T follicular helper cell (primary cell): ENCODE measurements around the gene MCCD1.

ENCODE experiments used
- DNase-seq: peaks from one replicate; pipeline ENCODE4 v3.0.0-alpha.2; 2020; ENCODE audit warnings: low read depth

MCCD1 gene

GRCh38 chr6:31569861-31570536, 41.2 kb downstream of the MCCD1 start:
- no peak for DNase-seq

- DNase-seq: peak; percentile 64
Measured at GRCh38 chr6:31572041-31572911, 43.5 kb downstream of the MCCD1 start, which contains the start of gene LTA. LTA (plus strand) TSS chr6:31572289; CDS start chr6:31572743, 454 bp downstream.

- no peak for DNase-seq
Measured at GRCh38 chr6:31573239-31574105, 44.7 kb downstream of the MCCD1 start.

- DNase-seq: no peak
Measured at GRCh38 chr6:31574106-31575061, 45.6 kb downstream of the MCCD1 start.

- DNase-seq: peak; percentile 71
Measured at GRCh38 chr6:31575335-31575901, 46.7 kb downstream of the MCCD1 start, which contains the start of gene TNF. TNF (plus strand) TSS chr6:31575565; CDS start chr6:31575742, 177 bp downstream.

- no peak for DNase-seq
Measured at GRCh38 chr6:31575952-31576685, 47.4 kb downstream of the MCCD1 start.

- no peak for DNase-seq
Measured at GRCh38 chr6:31576897-31577578, 48.3 kb downstream of the MCCD1 start.

GRCh38 chr6:31577579-31577966, 48.8 kb downstream of the MCCD1 start:
- DNase-seq: no peak

GRCh38 chr6:31578184-31579118, 49.7 kb downstream of the MCCD1 start:
- DNase-seq: no peak

GRCh38 chr6:31579119-31579505, 50.4 kb downstream of the MCCD1 start:
- no peak for DNase-seq
